Karpas-422 (cell line): Measurements from ENCODE around the gene SLC9C1. TPM values are rescaled to one million over a fixed set of nuclear protein-coding genes. Genes with fewer than 3 reads are reported as not detected.
A peak's percentile ranks its signal among the peaks of the same experiment; 100 is the strongest.

Experiments
- DNase-seq: peaks from one replicate; pipeline ENCODE4 v3.0.0-alpha.2; 2015
- H2AFZ ChIP-seq: fragments of 200-600 bp; sonication (generic); 2 replicates; pipeline ENCODE4 v1.6.1; 2014; ENCODE audit warnings: antibody characterized with exemption, low read length, mixed read lengths
- H3K27ac ChIP-seq: fragments of 200-600 bp; sonication (generic); 2 replicates; pipeline ENCODE4 v1.5.1; 2014; ENCODE audit warnings: mild to moderate bottlenecking, low read length, moderate library complexity
- H3K27me3 ChIP-seq: fragments of 200-600 bp; sonication (generic); 2 replicates; pipeline ENCODE4 v1.6.1; 2014; ENCODE audit warnings: low read length, mixed read lengths
- H3K36me3 ChIP-seq: fragments of 200-600 bp; sonication (generic); 2 replicates; pipeline ENCODE4 v1.6.1; 2014; ENCODE audit warnings: low read length, mixed read lengths; ENCODE audit not compliant: insufficient read depth
- H3K4me1 ChIP-seq: fragments of 200-600 bp; sonication (generic); 2 replicates; pipeline ENCODE4 v1.6.1; 2014; ENCODE audit warnings: mild to moderate bottlenecking, low read length, mixed read lengths
- H3K4me2 ChIP-seq: fragments of 200-600 bp; sonication (generic); 2 replicates; pipeline ENCODE4 v1.6.1; 2014; ENCODE audit warnings: low read length, low read depth, mild to moderate bottlenecking; ENCODE audit not compliant: poor library complexity, severe bottlenecking
- H3K4me3 ChIP-seq: fragments of 200-600 bp; sonication (generic); 2 replicates; pipeline ENCODE4 v1.5.1; 2014; ENCODE audit warnings: mild to moderate bottlenecking, antibody characterized with exemption, low read length, mixed read lengths
- H3K79me2 ChIP-seq: fragments of 200-600 bp; sonication (generic); 2 replicates; pipeline ENCODE4 v1.6.1; 2014; ENCODE audit warnings: mild to moderate bottlenecking, low read length, mixed read lengths
- H3K9ac ChIP-seq: fragments of 200-600 bp; sonication (generic); 2 replicates; pipeline ENCODE4 v1.6.0; 2014; ENCODE audit warnings: low read length
- H3K9me2 ChIP-seq: fragments of 200-600 bp; sonication (generic), shearing (Covaris generic); replicated peaks from 2 replicates; pipeline ENCODE4 v1.6.0; 2014; ENCODE audit warnings: mild to moderate bottlenecking, low read length, moderate library complexity; ENCODE audit not compliant: insufficient read depth
- H3K9me3 ChIP-seq: fragments of 300-700, 200-600 bp; sonication (generic); 2 replicates; pipeline ENCODE4 v1.6.1; 2014; ENCODE audit warnings: low read length, mixed read lengths
- H4K20me1 ChIP-seq: fragments of 200-600 bp; sonication (generic); 2 replicates; pipeline ENCODE4 v1.6.1; 2014; ENCODE audit warnings: mild to moderate bottlenecking, antibody characterized with exemption, low read length, low read depth; ENCODE audit not compliant: insufficient read depth
- total RNA-seq: library from RNA; depleted of rRNA; stranded (reverse); fragments of >200 nt; shearing (Covaris generic); gene quantifications from 2 replicates; pipeline ENCODE4 v1.2.3, GENCODE V29; 2014; ENCODE audit warnings: low replicate concordance

Gene SLC9C1
- total RNA-seq, 1 experiment from 2014 or later = 1.1 TPM

GRCh38 chr3:112115806-112116383 lies 178.1 kb downstream of the SLC9C1 start:
- Histone ChIP-seq H3K36me3 (no peaks in the 10 kb centered on the region), H4K20me1 (no peaks in the 10 kb centered on the region), H3K27ac (peak overlapping the region; percentile 99), H2AFZ (no peak overlapping the region), H3K4me2 (peak overlapping the region; percentile 64), H3K9me3 (no peaks in the 10 kb centered on the region), H3K4me3 (0 out of 2 replicates have a peak overlapping the region, but pooled peaks have one; percentile 26), H3K9me2 (no peaks in the 10 kb centered on the region), H3K4me1 (peaks cover 91% of the 10 kb centered on the region), H3K9ac (peak overlapping the region; percentile 65), H3K27me3 (no peaks in the 10 kb centered on the region), H3K79me2 (no peaks in the 10 kb centered on the region)
- peak; percentile 49 for DNase-seq

GRCh38 chr3:112115161-112115739 lies 178.8 kb downstream of the SLC9C1 start:
- Histone ChIP-seq H2AFZ (peak overlapping the region; percentile 39), H3K4me3 (no peak overlapping the region), H3K4me2 (peak overlapping the region; percentile 64), H3K9me2 (no peaks in the 10 kb centered on the region), H3K4me1 (peaks cover 84% of the 10 kb centered on the region), H4K20me1 (no peaks in the 10 kb centered on the region), H3K79me2 (no peaks in the 10 kb centered on the region), H3K9me3 (no peaks in the 10 kb centered on the region), H3K36me3 (no peaks in the 10 kb centered on the region), H3K27me3 (no peaks in the 10 kb centered on the region), H3K9ac (peak overlapping the region; percentile 65), H3K27ac (peak overlapping the region; percentile 99)
- DNase-seq = peak; percentile 50

- H3K9ac ChIP-seq = peak overlapping the region; percentile 65
- H3K4me3 ChIP-seq = no peak overlapping the region
- peak overlapping the region; percentile 64 for H3K4me2 ChIP-seq
- H3K79me2 ChIP-seq = no peaks in the 10 kb centered on the region
- no peaks in the 10 kb centered on the region for H3K9me3 ChIP-seq
- H3K36me3 ChIP-seq = no peaks in the 10 kb centered on the region
- no peaks in the 10 kb centered on the region for H4K20me1 ChIP-seq
- no peaks in the 10 kb centered on the region for H3K27me3 ChIP-seq
- DNase-seq = no peak
- H2AFZ ChIP-seq = peak overlapping the region; percentile 39
- peaks cover 78% of the 10 kb centered on the region for H3K4me1 ChIP-seq
- H3K9me2 ChIP-seq = no peaks in the 10 kb centered on the region
- peak overlapping the region; percentile 99 for H3K27ac ChIP-seq
Measured at GRCh38 chr3:112114576-112115160, 179.3 kb downstream of the SLC9C1 start.

GRCh38 chr3:112111785-112112402 lies 182.1 kb downstream of the SLC9C1 start:
- H3K4me1 ChIP-seq = peaks cover 51% of the 10 kb centered on the region
- H4K20me1 ChIP-seq = no peaks in the 10 kb centered on the region
- no peaks in the 10 kb centered on the region for H3K9me2 ChIP-seq
- no peak overlapping the region for H3K4me3 ChIP-seq
- no peak overlapping the region for H2AFZ ChIP-seq
- no peaks in the 10 kb centered on the region for H3K9me3 ChIP-seq
- peak; percentile 94 for DNase-seq
- no peaks in the 10 kb centered on the region for H3K36me3 ChIP-seq
- H3K4me2 ChIP-seq = peak overlapping the region; percentile 26
- H3K79me2 ChIP-seq = no peaks in the 10 kb centered on the region
- H3K27me3 ChIP-seq = no peaks in the 10 kb centered on the region
- peak overlapping the region; percentile 99 for H3K27ac ChIP-seq
- H3K9ac ChIP-seq = peak overlapping the region; percentile 29

GRCh38 chr3:112109322-112109721 lies 184.7 kb downstream of the SLC9C1 start:
- H3K4me2 ChIP-seq = no peak overlapping the region
- H3K4me1 ChIP-seq = peaks cover 25% of the 10 kb centered on the region

GRCh38 chr3:112104774-112105173 lies 189.2 kb downstream of the SLC9C1 start:
- no peak overlapping the region for H3K4me2 ChIP-seq
- H3K9me2 ChIP-seq = no peaks in the 10 kb centered on the region
- H3K9ac ChIP-seq = no peak overlapping the region
- DNase-seq = no peak
- no peaks in the 10 kb centered on the region for H4K20me1 ChIP-seq
- no peaks in the 10 kb centered on the region for H3K27me3 ChIP-seq
- H3K9me3 ChIP-seq = no peaks in the 10 kb centered on the region
- H3K36me3 ChIP-seq = no peaks in the 10 kb centered on the region
- H3K4me1 ChIP-seq = no peaks in the 10 kb centered on the region
- no peak overlapping the region for H3K4me3 ChIP-seq
- no peak overlapping the region for H2AFZ ChIP-seq
- H3K27ac ChIP-seq = no peak overlapping the region
- H3K79me2 ChIP-seq = no peaks in the 10 kb centered on the region

More at GRCh38 chr3:112109322-112109721, 184.7 kb downstream of the SLC9C1 start:
- DNase-seq = no peak
- H4K20me1 ChIP-seq = no peaks in the 10 kb centered on the region
- no peaks in the 10 kb centered on the region for H3K9me2 ChIP-seq
- H3K27ac ChIP-seq = no peak overlapping the region
- no peak overlapping the region for H3K4me3 ChIP-seq
- H3K9me3 ChIP-seq = no peaks in the 10 kb centered on the region
- H3K9ac ChIP-seq = no peak overlapping the region
- H3K36me3 ChIP-seq = no peaks in the 10 kb centered on the region
- no peak overlapping the region for H2AFZ ChIP-seq
- H3K27me3 ChIP-seq = no peaks in the 10 kb centered on the region
- no peaks in the 10 kb centered on the region for H3K79me2 ChIP-seq

- H3K9me3 ChIP-seq = no peaks in the 10 kb centered on the region
- no peak for DNase-seq
- H3K27me3 ChIP-seq = no peaks in the 10 kb centered on the region
- H3K79me2 ChIP-seq = no peaks in the 10 kb centered on the region
- H4K20me1 ChIP-seq = no peaks in the 10 kb centered on the region
- no peak overlapping the region for H3K4me2 ChIP-seq
- no peak overlapping the region for H3K4me3 ChIP-seq
- no peaks in the 10 kb centered on the region for H3K36me3 ChIP-seq
- H3K27ac ChIP-seq = no peak overlapping the region
- no peaks in the 10 kb centered on the region for H3K4me1 ChIP-seq
- no peaks in the 10 kb centered on the region for H3K9me2 ChIP-seq
- no peak overlapping the region for H2AFZ ChIP-seq
- no peak overlapping the region for H3K9ac ChIP-seq
Measured at GRCh38 chr3:112101916-112102315, 192.1 kb downstream of the SLC9C1 start.

- Histone ChIP-seq H3K4me1 (no peaks in the 10 kb centered on the region), H3K9me2 (no peaks in the 10 kb centered on the region), H4K20me1 (no peaks in the 10 kb centered on the region), H2AFZ (no peak overlapping the region), H3K4me3 (no peak overlapping the region), H3K9ac (no peak overlapping the region), H3K36me3 (no peaks in the 10 kb centered on the region), H3K79me2 (no peaks in the 10 kb centered on the region), H3K9me3 (no peaks in the 10 kb centered on the region), H3K4me2 (no peak overlapping the region), H3K27me3 (no peaks in the 10 kb centered on the region), H3K27ac (no peak overlapping the region)
- DNase-seq = no peak
Measured at GRCh38 chr3:112097378-112097777, 196.6 kb downstream of the SLC9C1 start.
